Right lobe of liver (tissue), 6 donors: ENCODE data around the gene ANKRD11. TPM values are rescaled to one million over a fixed set of nuclear protein-coding genes. Genes with fewer than 3 reads are reported as not detected.

Source experiments
- ATAC-seq, 4 donors: fragments of 200-7000 bp; cut with Tn5 transposase; one replicate each; pipeline ENCODE4 v1.9.1; 2020; ENCODE audit warnings: mild to moderate bottlenecking in 4 of 4, moderate library complexity in 4 of 4
- DNase-seq, 3 donors: peaks; one replicate each; pipeline ENCODE4 v3.0.0-alpha.2; 2020
- H3K27ac ChIP-seq, 3 donors: fragments of 200-600 bp; one replicate each; pipeline ENCODE4 v1.8.0; 2022
- H3K27me3 ChIP-seq, 2 donors: fragments of 200-600 bp; one replicate each; pipeline ENCODE4 v1.8.0; 2022
- H3K36me3 ChIP-seq, 4 donors: fragments of 200-600 bp; sonication (generic) in 1 of 4; one replicate each; pipeline versions ENCODE4 v1.5.1 to v1.8.0; 2017 to 2022; ENCODE audit warnings: control low read depth in 1 of 4
- H3K4me1 ChIP-seq, 4 donors: fragments of 200-600 bp; sonication (generic) in 1 of 4; one replicate each; pipeline versions ENCODE4 v1.5.1 to v1.8.0; 2017 to 2022; ENCODE audit warnings: control low read depth in 1 of 4
- H3K4me3 ChIP-seq, 3 donors: fragments of 200-600 bp; one replicate each; pipeline ENCODE4 v1.8.0; 2022
- H3K9me3 ChIP-seq, 4 donors: fragments of 200-600 bp; sonication (generic) in 1 of 4; one replicate each; pipeline versions ENCODE4 v1.5.1 to v1.8.0; 2017 to 2022; ENCODE audit warnings: control low read depth in 1 of 4
- CTCF ChIP-seq, 4 donors: fragments of 200-600 bp in 3 of 4; fragments of 450-650 bp in 1 of 4; IDR thresholded peaks; one replicate each; pipeline versions ENCODE4 v1.5.1 to v1.8.0; 2016 to 2022; ENCODE audit warnings: antibody characterized with exemption in 4 of 4, mild to moderate bottlenecking in 2 of 4
- POLR2A ChIP-seq: fragments of 450-650 bp; IDR thresholded peaks from one replicate; pipeline ENCODE4 v1.6.1; 2017; ENCODE audit warnings: antibody characterized with exemption, mild to moderate bottlenecking
- WGBS: methylation state at CpG from one replicate; pipeline ENCODE4 v1.1.6; 2018; ENCODE audit warnings: low coverage, low lambda C conversion rate; ENCODE audit not compliant: insufficient coverage; ENCODE audit errors: missing lambda C conversion rate; 5-methylcytosine and 5-hydroxymethylcytosine counted together
- intact Hi-C, 2 donors: fragments of 100-400 bp; cut with DNase I; formaldehyde crosslinking; loops; one replicate each; pipeline versions ENCODE4 v1.11.2 to v1.14.1; 2022
- total RNA-seq, 6 experiments: library from RNA; depleted of rRNA in 2 of 6; stranded (reverse); fragments of >200 nt in 2 of 6; fragmentation: NEBNext Ultra II Directional in 3 of 6; extraction: Animal tissue kit (Norgen Biotek cat#: 25700) in 3 of 6; gene quantifications; one replicate each; pipeline versions ENCODE4 v1.1.0 to v1.2.4, GENCODE V29; 2016 to 2023
- donor health status: DM: no; HTN: yes; CAD: no.
- donor health status: DM: no; HTN: no; CAD: no.
- donor health status: DM: no; HTN: no; CAD: no.
- donor health status: DM: no; HTN: yes; CAD: no.
- donor health status: DM: no; HTN: yes; CAD: no.

Gene ANKRD11
- total RNA-seq, 6 experiments from 2014 or later: 26.2 to 65.8 (median 41.6) TPM

GRCh38 chr16:89485701-89486246, 4.6 kb downstream of the ANKRD11 start:
- WGBS: 19% methylated on average over 4 of the region's 4 CpGs
- ATAC-seq (no peak), DNase-seq (no peak)
- intact Hi-C loops: loop anchor here in 1 of 2 donors (10.0 kb wide), 1 partner anchor 51 kb away; no protein-coding TSS in a partner anchor
- H3K9me3 ChIP-seq: no peaks in the 10 kb centered on the region
- TF ChIP-seq CTCF (IDR thresholded peaks at IDR 0.05): no peak
- no peak for TF ChIP-seq POLR2A
- H3K27ac ChIP-seq: peak overlapping the region in 2 of 3 donors; percentile 5 to 18
- H3K4me3 ChIP-seq: no peak overlapping the region
- H3K4me1 ChIP-seq: peaks cover 0 to 64% (median 22%) of the 10 kb centered on the region in 4 donors
- no peaks in the 10 kb centered on the region for H3K27me3 ChIP-seq
- H3K36me3 ChIP-seq: no peaks in the 10 kb centered on the region

GRCh38 chr16:89484923-89485679, 5.3 kb downstream of the ANKRD11 start:
- TF ChIP-seq CTCF (IDR thresholded peaks at IDR 0.05): no peak
- no peak for TF ChIP-seq POLR2A
- Histone ChIP-seq H3K27me3 (no peaks in the 10 kb centered on the region), H3K4me1 (peaks cover 0 to 64% (median 22%) of the 10 kb centered on the region in 4 donors), H3K36me3 (no peaks in the 10 kb centered on the region), H3K9me3 (no peaks in the 10 kb centered on the region), H3K4me3 (no peak overlapping the region), H3K27ac (peak overlapping the region in 2 of 3 donors; percentile 5 to 18)
- ATAC-seq (no peak), DNase-seq (no peak)
- WGBS: 51% methylated on average over 9 of the region's 11 CpGs
- intact Hi-C loops: loop anchor here in 1 of 2 donors (10.0 kb wide), 1 partner anchor 50 kb away; no protein-coding TSS in a partner anchor

GRCh38 chr16:89484041-89484501, 6.3 kb downstream of the ANKRD11 start:
- Histone ChIP-seq H3K27me3 (no peaks in the 10 kb centered on the region), H3K27ac (no peak overlapping the region), H3K9me3 (no peaks in the 10 kb centered on the region), H3K4me3 (no peak overlapping the region), H3K4me1 (peaks cover 0 to 69% (median 22%) of the 10 kb centered on the region in 4 donors), H3K36me3 (no peaks in the 10 kb centered on the region)
- no peak for DNase-seq
- intact Hi-C loops: loop anchor here in 1 of 2 donors (10.0 kb wide), 1 partner anchor 49 kb away; no protein-coding TSS in a partner anchor
- TF ChIP-seq CTCF (IDR thresholded peaks at IDR 0.05): no peak
- TF ChIP-seq POLR2A: no peak
- ATAC-seq: no peak
- WGBS: 66% methylated on average over 5 of the region's 5 CpGs

GRCh38 chr16:89482817-89483205, 7.5 kb downstream of the ANKRD11 start:
- Histone ChIP-seq H3K36me3 (no peaks in the 10 kb centered on the region), H3K4me1 (peaks cover 0 to 68% (median 23%) of the 10 kb centered on the region in 4 donors), H3K27me3 (no peaks in the 10 kb centered on the region), H3K27ac (no peak overlapping the region), H3K4me3 (no peak overlapping the region), H3K9me3 (no peaks in the 10 kb centered on the region)
- 72% methylated on average over 3 of the region's 5 CpGs for WGBS
- ATAC-seq (no peak), DNase-seq (no peak)
- intact Hi-C loops: loop anchor here in 1 of 2 donors (10.0 kb wide), 1 partner anchor 48 kb away; no protein-coding TSS in a partner anchor
- TF ChIP-seq POLR2A (no peak), CTCF (IDR thresholded peaks at IDR 0.05) (no peak)
